PFSK-1 (cell line): Measurements from ENCODE around the gene ELOVL6.

Experiments used
- FOXP2 ChIP-seq: optimal IDR thresholded peaks from 2 replicates; pipeline ENCODE3; 2011; ENCODE audit warnings: borderline replicate concordance, control low read depth, inconsistent platforms; ENCODE audit not compliant: insufficient read depth; ENCODE audit errors: extremely low read length, extremely low read depth
- POLR2AphosphoS5 ChIP-seq: IDR thresholded peaks from 2 replicates; pipeline ENCODE4 v1.6.1; 2012; ENCODE audit warnings: low read depth, mild to moderate bottlenecking, control low read depth, low read length, moderate library complexity
- SIN3A ChIP-seq: IDR thresholded peaks from 2 replicates; pipeline ENCODE4 v1.6.1; 2012; ENCODE audit warnings: mild to moderate bottlenecking, low read length, moderate library complexity, borderline replicate concordance; ENCODE audit not compliant: insufficient read depth
- TAF1 ChIP-seq: IDR thresholded peaks from 2 replicates; pipeline ENCODE4 v1.6.1; 2012; ENCODE audit warnings: low read length, control low read depth, borderline replicate concordance; ENCODE audit not compliant: insufficient read depth
- TF ChIP-seq, protein P1 (sequence below), 2 experiments: IDR thresholded peaks; 2 replicates each; pipeline versions ENCODE4 v1.6.1 to v1.8.0; 2011 to 2012; ENCODE audit warnings: low read depth in 2 of 2, low read length in 2 of 2, control low read depth in 1 of 2, inconsistent platforms in 1 of 2, mild to moderate bottlenecking in 1 of 2, moderate library complexity in 1 of 2; ENCODE audit not compliant: insufficient read depth in 1 of 2

Gene ELOVL6

GRCh38 chr4:110064295-110064694, 134.1 kb downstream of the ELOVL6 start:
- TF ChIP-seq FOXP2 (no peak), POLR2AphosphoS5 (no peak)

- TF ChIP-seq SIN3A (no peak), FOXP2 (no peak), POLR2AphosphoS5 (no peak), TAF1 (no peak)
- TF ChIP-seq, protein P1, sequence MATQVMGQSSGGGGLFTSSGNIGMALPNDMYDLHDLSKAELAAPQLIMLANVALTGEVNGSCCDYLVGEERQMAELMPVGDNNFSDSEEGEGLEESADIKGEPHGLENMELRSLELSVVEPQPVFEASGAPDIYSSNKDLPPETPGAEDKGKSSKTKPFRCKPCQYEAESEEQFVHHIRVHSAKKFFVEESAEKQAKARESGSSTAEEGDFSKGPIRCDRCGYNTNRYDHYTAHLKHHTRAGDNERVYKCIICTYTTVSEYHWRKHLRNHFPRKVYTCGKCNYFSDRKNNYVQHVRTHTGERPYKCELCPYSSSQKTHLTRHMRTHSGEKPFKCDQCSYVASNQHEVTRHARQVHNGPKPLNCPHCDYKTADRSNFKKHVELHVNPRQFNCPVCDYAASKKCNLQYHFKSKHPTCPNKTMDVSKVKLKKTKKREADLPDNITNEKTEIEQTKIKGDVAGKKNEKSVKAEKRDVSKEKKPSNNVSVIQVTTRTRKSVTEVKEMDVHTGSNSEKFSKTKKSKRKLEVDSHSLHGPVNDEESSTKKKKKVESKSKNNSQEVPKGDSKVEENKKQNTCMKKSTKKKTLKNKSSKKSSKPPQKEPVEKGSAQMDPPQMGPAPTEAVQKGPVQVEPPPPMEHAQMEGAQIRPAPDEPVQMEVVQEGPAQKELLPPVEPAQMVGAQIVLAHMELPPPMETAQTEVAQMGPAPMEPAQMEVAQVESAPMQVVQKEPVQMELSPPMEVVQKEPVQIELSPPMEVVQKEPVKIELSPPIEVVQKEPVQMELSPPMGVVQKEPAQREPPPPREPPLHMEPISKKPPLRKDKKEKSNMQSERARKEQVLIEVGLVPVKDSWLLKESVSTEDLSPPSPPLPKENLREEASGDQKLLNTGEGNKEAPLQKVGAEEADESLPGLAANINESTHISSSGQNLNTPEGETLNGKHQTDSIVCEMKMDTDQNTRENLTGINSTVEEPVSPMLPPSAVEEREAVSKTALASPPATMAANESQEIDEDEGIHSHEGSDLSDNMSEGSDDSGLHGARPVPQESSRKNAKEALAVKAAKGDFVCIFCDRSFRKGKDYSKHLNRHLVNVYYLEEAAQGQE (IDR thresholded peaks at IDR 0.05; ENCODE audit: insufficient read depth in 1 of 2, low read depth in 2 of 2, low read length in 2 of 2): no peak
Observed at GRCh38 chr4:110062166-110062565, 136.2 kb downstream of the ELOVL6 start.

GRCh38 chr4:110061076-110061475, 137.3 kb downstream of the ELOVL6 start:
- TF ChIP-seq TAF1 (no peak), FOXP2 (no peak), SIN3A (no peak), POLR2AphosphoS5 (no peak)
- TF ChIP-seq, protein P1 (IDR thresholded peaks at IDR 0.05; ENCODE audit: insufficient read depth in 1 of 2, low read depth in 2 of 2, low read length in 2 of 2): no peak

- no peak for TF ChIP-seq POLR2AphosphoS5
- TF ChIP-seq, protein P1 (IDR thresholded peaks at IDR 0.05; ENCODE audit: insufficient read depth in 1 of 2, low read depth in 2 of 2, low read length in 2 of 2): no peak
- TF ChIP-seq FOXP2: no peak
- no peak for TF ChIP-seq SIN3A
- no peak for TF ChIP-seq TAF1
Observed at GRCh38 chr4:110059556-110060191, 138.7 kb downstream of the ELOVL6 start.

DNA sequence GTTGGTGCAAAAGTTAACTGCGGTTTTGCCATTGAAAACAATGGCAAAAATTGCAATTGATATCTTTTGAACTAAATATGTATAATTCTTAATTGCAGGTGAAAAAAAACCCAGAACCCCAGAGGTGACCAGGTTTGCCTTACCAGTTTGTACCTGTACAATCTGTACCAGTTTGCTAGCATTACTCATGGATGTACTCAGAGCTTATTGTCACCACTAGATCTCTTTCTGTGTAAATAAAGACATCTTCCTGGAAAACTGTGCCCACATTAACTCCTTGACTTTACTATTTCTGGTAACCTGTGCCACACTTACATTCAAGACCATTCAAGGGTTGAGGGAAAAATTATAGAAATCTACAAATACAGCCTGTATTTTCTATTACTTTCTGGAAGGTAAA, 139.7 kb downstream of the ELOVL6 start:
- TF ChIP-seq, protein P1 (IDR thresholded peaks at IDR 0.05; ENCODE audit: insufficient read depth in 1 of 2, low read depth in 2 of 2, low read length in 2 of 2): no peak
- TF ChIP-seq SIN3A (no peak), POLR2AphosphoS5 (no peak), FOXP2 (no peak), TAF1 (no peak)
